HL-60/S4 (cell line): ENCODE results near the gene MVB12B.

Source experiments
- in situ Hi-C: fragments of 300-500 bp; cut with MboI; formaldehyde crosslinking; loops from 2 replicates; pipeline ENCODE4 v1.14.3; 2022; ENCODE audit warnings: low sequenced_read_pairs

The MVB12B gene

GRCh38 chr9:126379661-126380360 is 53.2 kb downstream of the MVB12B start:
- in situ Hi-C loops = no loop called here

GRCh38 chr9:126380447-126380846 is 53.8 kb downstream of the MVB12B start:
- in situ Hi-C loops = no loop called here

GRCh38 chr9:126381195-126381594 is 54.6 kb downstream of the MVB12B start:
- in situ Hi-C loops = no loop called here

GRCh38 chr9:126383406-126384046 is 56.9 kb downstream of the MVB12B start:
- in situ Hi-C loops = no loop called here

GRCh38 chr9:126384926-126385325 is 58.3 kb downstream of the MVB12B start:
- in situ Hi-C loops = no loop called here

- in situ Hi-C loops = no loop called here
Observed at GRCh38 chr9:126386088-126386487, 59.5 kb downstream of the MVB12B start.

- in situ Hi-C loops = no loop called here
Observed at GRCh38 chr9:126386776-126387175, 60.1 kb downstream of the MVB12B start.

GRCh38 chr9:126388964-126389708 is 62.5 kb downstream of the MVB12B start:
- in situ Hi-C loops = no loop called here

GRCh38 chr9:126389992-126390391 is 63.4 kb downstream of the MVB12B start:
- in situ Hi-C loops = no loop called here

GRCh38 chr9:126390923-126391322 is 64.3 kb downstream of the MVB12B start:
- in situ Hi-C loops = no loop called here

GRCh38 chr9:126391713-126392661 is 65.4 kb downstream of the MVB12B start:
- in situ Hi-C loops = no loop called here

- in situ Hi-C loops = no loop called here
Observed at GRCh38 chr9:126392662-126393371, 66.2 kb downstream of the MVB12B start.

- in situ Hi-C loops = no loop called here
Observed at GRCh38 chr9:126393876-126394275, 67.2 kb downstream of the MVB12B start.

- in situ Hi-C loops = no loop called here
Observed at GRCh38 chr9:126394802-126395201, 68.2 kb downstream of the MVB12B start.

GRCh38 chr9:126395439-126396212 is 69.0 kb downstream of the MVB12B start:
- in situ Hi-C loops = no loop called here

GRCh38 chr9:126397056-126397455 is 70.4 kb downstream of the MVB12B start:
- in situ Hi-C loops = no loop called here

- in situ Hi-C loops = no loop called here
Observed at GRCh38 chr9:126398403-126399058, 71.9 kb downstream of the MVB12B start.

- in situ Hi-C loops = no loop called here
Observed at GRCh38 chr9:126399251-126399650, 72.6 kb downstream of the MVB12B start.

- in situ Hi-C loops = no loop called here
Observed at GRCh38 chr9:126399789-126400188, 73.2 kb downstream of the MVB12B start.
